Peyer's patch (tissue), 4 donors: ENCODE results near the gene CDYL. TPM values are rescaled to one million over a fixed set of nuclear protein-coding genes. Genes with fewer than 3 reads are reported as not detected.

Source experiments
- DNase-seq, 3 donors: peaks; one replicate each; pipeline ENCODE4 v3.0.0-alpha.2; 2017 to 2019
- H3K27ac ChIP-seq, 4 donors: fragments of 200-600 bp; sonication (generic); one replicate each; pipeline ENCODE4 v1.5.1; 2016 to 2019
- H3K27me3 ChIP-seq, 2 donors: fragments of 200-600 bp; sonication (generic); one replicate each; pipeline ENCODE4 v1.5.1; 2019
- H3K36me3 ChIP-seq, 3 donors: fragments of 200-600 bp; sonication (generic); one replicate each; pipeline ENCODE4 v1.5.1; 2016 to 2019
- H3K4me1 ChIP-seq, 4 donors: fragments of 200-600 bp; sonication (generic); one replicate each; pipeline ENCODE4 v1.5.1; 2016 to 2019
- H3K4me3 ChIP-seq, 4 donors: fragments of 200-600 bp; sonication (generic); 1 replicate in 3 of 4; 2 replicates in 1 of 4; pipeline ENCODE4 v1.5.1; 2016 to 2019; ENCODE audit warnings: mild to moderate bottlenecking in 1 of 4
- H3K9me3 ChIP-seq, 4 donors: fragments of 200-600 bp; sonication (generic); one replicate each; pipeline ENCODE4 v1.5.1; 2016 to 2019; ENCODE audit warnings: mild to moderate bottlenecking in 1 of 4
- CTCF ChIP-seq, 6 experiments: fragments of 450-650 bp in 4 of 6; fragments of 200-600 bp in 2 of 6; sonication (generic) in 1 of 6; IDR thresholded peaks; one replicate each; pipeline ENCODE4 v1.5.1; 2017 to 2019; ENCODE audit warnings: antibody characterized with exemption in 6 of 6, mild to moderate bottlenecking in 3 of 6, moderate library complexity in 1 of 6
- POLR2A ChIP-seq, 2 donors: fragments of 450-650 bp; IDR thresholded peaks; one replicate each; pipeline ENCODE4 v1.5.1; 2017; ENCODE audit warnings: antibody characterized with exemption in 2 of 2, mild to moderate bottlenecking in 2 of 2, moderate library complexity in 2 of 2
- total RNA-seq, 4 donors: library from RNA; depleted of rRNA; stranded (reverse); fragments of >200 nt; gene quantifications; one replicate each; pipeline ENCODE4 v1.1.0, GENCODE V29; 2016

Gene CDYL
- total RNA-seq: 10 to 100 TPM; 31.2 to 77.6 (median 35.2) TPM

DNA sequence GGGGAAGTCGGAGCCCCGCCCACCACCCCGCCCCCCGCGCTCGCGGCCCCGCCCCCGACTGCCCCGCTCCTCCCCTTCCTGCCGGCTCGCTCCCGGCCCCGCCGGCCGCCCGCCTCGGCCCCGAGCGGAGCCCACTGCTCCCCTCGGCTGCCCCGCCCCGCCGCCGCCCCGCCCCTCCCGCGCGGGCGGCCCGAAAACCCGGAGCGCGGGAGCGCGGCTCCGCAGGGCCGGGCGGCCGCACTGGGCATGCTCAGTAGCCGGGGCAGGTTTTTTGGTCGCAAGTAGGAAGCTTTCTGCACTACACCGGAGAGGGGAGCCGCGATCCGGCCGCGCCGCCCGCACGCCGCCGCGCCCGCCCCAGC is at the start of gene CDYL:
Gene CDYL, plus strand, starts transcription at position 274 of the 362 bp plus-strand sequence. CDS start 380 bp downstream, outside the sequence.
- TF ChIP-seq POLR2A (IDR thresholded peaks at IDR 0.05) (peak in 1 of 2 donors; percentile 26), CTCF (IDR thresholded peaks at IDR 0.05) (no peak)
- DNase-seq: peak; percentile 76 to 94 (median 92)
- H3K36me3 ChIP-seq: no peaks in the 10 kb centered on the region
- no peaks in the 10 kb centered on the region for H3K27me3 ChIP-seq
- peak within 1 kb of the TSS; percentile 75 to 95 (median 82) for H3K4me3 ChIP-seq
- no peaks in the 10 kb centered on the region for H3K9me3 ChIP-seq
- peaks cover 0 to 15% (median 0%) of the 10 kb centered on the region in 4 donors for H3K4me1 ChIP-seq
- H3K27ac ChIP-seq: peak within 1 kb of the TSS; percentile 78 to 92 (median 88)

- TF ChIP-seq CTCF (IDR thresholded peaks at IDR 0.05) (no peak), POLR2A (IDR thresholded peaks at IDR 0.05) (no peak)
- Histone ChIP-seq H3K27ac (no peak overlapping the region), H3K27me3 (no peaks in the 10 kb centered on the region), H3K4me1 (peaks cover 0 to 13% (median 2%) of the 10 kb centered on the region in 4 donors), H3K36me3 (no peaks in the 10 kb centered on the region), H3K9me3 (no peaks in the 10 kb centered on the region), H3K4me3 (no peak overlapping the region)
- no peak for DNase-seq
These were observed 49.6 kb upstream of the CDYL start for GRCh38 chr6:4726645-4727044.

DNA sequence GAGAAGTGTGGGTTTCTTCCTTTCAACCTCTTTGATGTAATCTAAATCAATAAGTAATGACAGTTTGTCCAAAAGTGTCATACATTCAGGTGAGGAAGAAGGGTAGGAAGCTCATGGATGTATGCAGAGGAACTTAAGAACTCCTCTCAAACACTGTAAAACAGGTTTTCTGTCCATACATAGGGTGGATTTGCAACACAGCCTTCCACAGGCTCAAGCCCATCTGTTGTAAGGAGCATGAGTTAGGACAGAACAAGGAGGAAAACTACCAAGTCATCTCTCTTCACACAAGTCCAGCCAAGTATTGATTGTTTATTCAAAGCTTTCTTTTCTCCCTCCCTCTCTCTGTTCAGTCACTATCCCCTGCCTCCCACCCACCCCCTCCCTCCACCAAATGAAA is 49.0 kb upstream of the CDYL start:
- H3K4me3 ChIP-seq: no peak overlapping the region
- no peak overlapping the region for H3K27ac ChIP-seq
- H3K36me3 ChIP-seq: no peaks in the 10 kb centered on the region
- H3K9me3 ChIP-seq: no peaks in the 10 kb centered on the region
- peaks cover 0 to 13% (median 2%) of the 10 kb centered on the region in 4 donors for H3K4me1 ChIP-seq
- no peaks in the 10 kb centered on the region for H3K27me3 ChIP-seq
- DNase-seq: no peak
- TF ChIP-seq POLR2A (IDR thresholded peaks at IDR 0.05) (no peak), CTCF (IDR thresholded peaks at IDR 0.05) (no peak)

DNA sequence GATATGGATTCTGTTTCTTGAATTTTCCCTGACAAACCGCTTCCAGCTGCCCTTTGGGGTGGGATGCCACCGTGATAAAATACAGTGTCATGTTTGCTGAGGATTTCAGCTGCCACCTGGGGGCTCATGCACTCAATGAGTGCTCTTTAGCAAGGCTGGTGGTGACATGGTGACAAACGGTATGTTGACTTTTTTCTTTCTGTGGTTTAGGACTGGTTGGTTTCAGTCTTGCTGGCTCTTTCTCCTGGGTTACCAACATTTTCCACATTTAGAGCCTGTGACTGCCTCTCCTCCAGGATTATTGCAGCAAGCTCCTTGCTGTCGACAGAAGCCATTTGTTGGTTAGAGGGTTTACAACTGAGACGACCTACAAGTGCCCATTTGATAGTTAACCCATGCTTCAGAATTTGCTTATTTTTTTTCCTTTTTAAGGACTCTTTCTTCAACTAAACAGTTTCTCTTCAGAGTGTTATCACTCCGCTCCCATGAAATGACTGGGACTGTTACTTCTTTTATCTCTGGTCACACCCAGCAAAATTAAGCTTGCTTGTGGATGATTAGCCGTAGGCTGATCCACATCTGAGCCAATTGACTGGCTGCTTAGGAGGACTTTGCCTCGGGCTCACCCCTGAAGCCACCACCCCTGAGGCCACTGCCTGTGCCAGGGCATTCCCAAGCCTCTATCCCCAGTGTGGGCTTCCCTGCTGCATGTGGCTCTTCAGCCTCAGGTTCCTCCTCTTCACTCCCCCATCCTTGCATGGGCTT is 48.4 kb upstream of the CDYL start:
- peak in 2 of 3 donors; percentile 53 to 65 for DNase-seq
- TF ChIP-seq CTCF (IDR thresholded peaks at IDR 0.05) (no peak), POLR2A (IDR thresholded peaks at IDR 0.05) (no peak)
- Histone ChIP-seq H3K27me3 (no peaks in the 10 kb centered on the region), H3K4me3 (no peak overlapping the region), H3K4me1 (peaks cover 0 to 18% (median 2%) of the 10 kb centered on the region in 4 donors), H3K36me3 (no peaks in the 10 kb centered on the region), H3K9me3 (no peaks in the 10 kb centered on the region), H3K27ac (no peak overlapping the region)

GRCh38 chr6:4728436-4728769 is 47.8 kb upstream of the CDYL start:
- peaks cover 0 to 21% (median 2%) of the 10 kb centered on the region in 4 donors for H3K4me1 ChIP-seq
- no peak overlapping the region for H3K4me3 ChIP-seq
- no peaks in the 10 kb centered on the region for H3K27me3 ChIP-seq
- no peaks in the 10 kb centered on the region for H3K9me3 ChIP-seq
- no peak for DNase-seq
- no peak for TF ChIP-seq POLR2A (IDR thresholded peaks at IDR 0.05)
- TF ChIP-seq CTCF (IDR thresholded peaks at IDR 0.05): no peak
- no peak overlapping the region for H3K27ac ChIP-seq
- H3K36me3 ChIP-seq: no peaks in the 10 kb centered on the region
